CD14-positive monocyte (primary cell): ENCODE data around the gene ZFP91. TPM values are rescaled to one million over a fixed set of nuclear protein-coding genes. Genes with fewer than 3 reads are reported as not detected.

Experiments
- DNase-seq, 3 donors: peaks; one replicate each; pipeline ENCODE4 v3.0.0-alpha.2; 2011 to 2022
- H2AFZ ChIP-seq: 2 replicates; pipeline ENCODE4 v1.6.0; 2012; ENCODE audit warnings: mild to moderate bottlenecking, low read depth, low read length, inconsistent platforms; ENCODE audit not compliant: insufficient read depth, poor library complexity, severe bottlenecking
- H3K27ac ChIP-seq, 2 donors: 1 replicate in 1 of 2; 2 replicates in 1 of 2; pipeline ENCODE4 v1.5.1; 2012 to 2013; ENCODE audit warnings: low read length in 2 of 2, control low read depth in 1 of 2, inconsistent platforms in 1 of 2, low read depth in 1 of 2, mild to moderate bottlenecking in 1 of 2
- H3K27me3 ChIP-seq, 2 donors: one replicate each; pipeline versions ENCODE4 v1.6.0 to v1.6.1; 2011 to 2013; ENCODE audit warnings: low read length in 2 of 2; ENCODE audit not compliant: control insufficient read depth in 2 of 2, insufficient read depth in 2 of 2
- H3K36me3 ChIP-seq, 2 donors: replicated peaks in 1 of 2; 1 replicate in 1 of 2; 2 replicates in 1 of 2; pipeline versions ENCODE4 v1.5.1 to v1.6.1; 2012 to 2013; ENCODE audit warnings: low read length in 2 of 2, control low read depth in 1 of 2, inconsistent platforms in 1 of 2, mild to moderate bottlenecking in 1 of 2; ENCODE audit not compliant: insufficient read depth in 2 of 2, control insufficient read depth in 1 of 2
- H3K4me1 ChIP-seq, 2 donors: 1 replicate in 1 of 2; 2 replicates in 1 of 2; pipeline versions ENCODE4 v1.5.1 to v1.6.1; 2012 to 2013; ENCODE audit warnings: low read length in 2 of 2, control low read depth in 1 of 2, inconsistent platforms in 1 of 2, mild to moderate bottlenecking in 1 of 2, moderate library complexity in 1 of 2; ENCODE audit not compliant: insufficient read depth in 2 of 2, control insufficient read depth in 1 of 2
- H3K4me2 ChIP-seq: replicated peaks from 2 replicates; pipeline ENCODE3; 2012; ENCODE audit warnings: low read length, moderate library complexity, mild to moderate bottlenecking; ENCODE audit not compliant: poor library complexity, severe bottlenecking; ENCODE audit errors: extremely low read depth
- H3K4me3 ChIP-seq, 3 experiments: fragments of 200-600 bp in 1 of 3; sonication (generic) in 1 of 3; replicated peaks in 1 of 3; 1 replicate in 2 of 3; 2 replicates in 1 of 3; pipeline ENCODE4 v1.5.1; 2011 to 2013; ENCODE audit warnings: low read length in 3 of 3, mild to moderate bottlenecking in 3 of 3, control low read depth in 2 of 3, low read depth in 2 of 3, inconsistent platforms in 1 of 3, moderate library complexity in 1 of 3
- H3K79me2 ChIP-seq: 2 replicates; pipeline ENCODE4 v1.6.0; 2012; ENCODE audit warnings: mild to moderate bottlenecking, control low read depth, inconsistent platforms, low read length, moderate library complexity; ENCODE audit not compliant: insufficient read depth
- H3K9ac ChIP-seq: 2 replicates; pipeline ENCODE4 v1.6.0; 2017; ENCODE audit warnings: low read length, mild to moderate bottlenecking; ENCODE audit not compliant: insufficient read depth, poor library complexity, severe bottlenecking
- H3K9me3 ChIP-seq, 2 donors: replicated peaks in 1 of 2; 1 replicate in 1 of 2; 2 replicates in 1 of 2; pipeline versions ENCODE4 v1.5.1 to v1.6.1; 2012 to 2013; ENCODE audit warnings: low read length in 2 of 2, control low read depth in 1 of 2; ENCODE audit not compliant: control insufficient read depth in 1 of 2, insufficient read depth in 1 of 2
- H4K20me1 ChIP-seq: 2 replicates; pipeline ENCODE4 v1.6.0; 2012; ENCODE audit warnings: mild to moderate bottlenecking, low read length, control low read depth, moderate library complexity; ENCODE audit not compliant: insufficient read depth
- H3K27ac Mint-ChIP-seq, 7 donors: one replicate each; pipeline ENCODE4 v1.8.0; 2020; ENCODE audit warnings: mild to moderate bottlenecking in 7 of 7, mixed read lengths in 7 of 7, moderate library complexity in 6 of 7, inconsistent platforms in 2 of 7
- H3K27me3 Mint-ChIP-seq, 3 donors: one replicate each; pipeline ENCODE4 v1.8.0; 2021 to 2022; ENCODE audit warnings: low read depth in 3 of 3, mild to moderate bottlenecking in 3 of 3, mixed read lengths in 3 of 3, moderate library complexity in 3 of 3, inconsistent platforms in 1 of 3
- H3K36me3 Mint-ChIP-seq, 2 donors: one replicate each; pipeline ENCODE4 v1.8.0; 2020; ENCODE audit warnings: mixed read lengths in 2 of 2, inconsistent platforms in 1 of 2, mild to moderate bottlenecking in 1 of 2
- H3K4me1 Mint-ChIP-seq: one replicate; pipeline ENCODE4 v1.8.0; 2020; ENCODE audit warnings: mild to moderate bottlenecking, mixed read lengths
- H3K4me3 Mint-ChIP-seq, 2 donors: one replicate each; pipeline ENCODE4 v1.8.0; 2020; ENCODE audit warnings: mild to moderate bottlenecking in 2 of 2, mixed read lengths in 2 of 2, moderate library complexity in 1 of 2
- H3K9me3 Mint-ChIP-seq, 7 donors: one replicate each; pipeline ENCODE4 v1.8.0; 2020 to 2022; ENCODE audit warnings: mixed read lengths in 7 of 7, mild to moderate bottlenecking in 6 of 7, moderate library complexity in 6 of 7, inconsistent platforms in 2 of 7
- WGBS: methylation state at CpG from one replicate; pipeline ENCODE4 v1.1.5; 2013; ENCODE audit warnings: missing lambda C conversion rate; ENCODE audit not compliant: insufficient coverage; 5-methylcytosine and 5-hydroxymethylcytosine counted together
- intact Hi-C, 2 donors: fragments of 100-400 bp; cut with micrococcal nuclease; formaldehyde crosslinking; loops; one replicate each; pipeline versions ENCODE4 v1.15.0 to v1.15.1; 2023
- polyA plus RNA-seq, 3 donors: library from polyadenylated mRNA; depleted of rRNA in 1 of 3; unstranded in 2 of 3; stranded (reverse) in 1 of 3; fragments of 300-500 nt in 2 of 3; fragments of >200 nt in 1 of 3; fragmentation: Illumina TruSeq in 2 of 3; gene quantifications; 1 replicate in 2 of 3; 2 replicates in 1 of 3; pipeline ENCODE4 v1.2.3, GENCODE V29; 2012 to 2021
- TF ChIP-seq, protein P1 (sequence below): fragments of 200-600 bp; IDR thresholded peaks from one replicate; pipeline ENCODE4 v1.8.0; 2022; ENCODE audit warnings: antibody characterized with exemption, mild to moderate bottlenecking

The ZFP91 gene
- polyA plus RNA-seq, 3 donors: 8.0 to 15.8 (median 8.3) TPM

DNA sequence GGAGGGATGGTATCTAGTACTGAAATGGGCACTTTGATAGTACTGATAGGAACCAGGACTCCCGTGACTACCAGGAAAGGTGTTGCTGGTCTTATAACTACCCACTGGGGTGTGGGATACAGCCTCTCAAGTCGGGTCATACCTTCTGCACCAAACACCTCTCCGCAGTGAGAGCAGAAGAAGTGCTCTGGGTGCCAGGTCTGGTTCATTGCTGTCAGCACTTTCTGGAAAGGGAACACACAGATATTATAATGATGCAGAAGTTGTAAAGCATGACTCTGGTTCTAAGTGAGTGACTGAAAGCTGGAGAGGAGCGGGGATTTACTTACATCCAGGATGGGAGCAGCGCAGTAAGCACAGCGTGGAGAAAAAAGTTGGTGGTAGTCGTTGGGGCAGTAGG lies 29.2 kb upstream of the ZFP91 start:
- intact Hi-C loops: loop anchor here in 1 of 2 donors (10.0 kb wide), 1 partner anchor 65 kb away; no protein-coding TSS in a partner anchor
- no peak overlapping the region for H3K27ac ChIP-seq
- WGBS: 98% methylated on average over 4 of the region's 7 CpGs

DNA sequence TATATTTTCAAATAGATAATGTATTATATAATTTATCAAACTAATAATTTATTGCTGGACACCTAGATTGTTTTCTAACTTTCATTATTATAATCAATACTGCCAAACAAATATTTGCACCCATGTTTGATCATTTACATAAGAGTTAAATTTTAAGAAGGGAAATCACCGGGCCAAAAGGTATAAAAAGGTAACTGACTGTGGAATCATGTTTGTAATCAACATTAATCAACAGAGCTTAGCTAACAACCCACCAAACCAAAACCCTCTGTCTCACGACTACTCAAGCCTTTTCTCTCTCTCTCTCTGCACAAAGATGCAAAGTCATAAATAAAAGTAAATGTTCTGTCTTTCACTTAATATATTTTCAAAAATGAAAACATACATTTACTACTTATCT lies 18.0 kb upstream of the ZFP91 start:
- Histone ChIP-seq H3K4me1 (no peaks in the 10 kb centered on the region), H2AFZ (no peak overlapping the region), H3K36me3 (peaks cover 41 to 84% of the 10 kb centered on the region in 2 donors), H3K9me3 (no peaks in the 10 kb centered on the region), H3K79me2 (peaks cover 72% of the 10 kb centered on the region), H3K4me3 (no peak overlapping the region), H3K9ac (no peak overlapping the region), H3K27ac (no peak overlapping the region), H3K27me3 (no peaks in the 10 kb centered on the region), H3K4me2 (no peak overlapping the region), H4K20me1 (peaks cover 99% of the 10 kb centered on the region)
- Mint-ChIP-seq H3K27me3 (no peaks in the 10 kb centered on the region), H3K4me3 (no peak overlapping the region), H3K36me3 (peaks cover 56 to 69% of the 10 kb centered on the region in 2 donors), H3K27ac (no peak overlapping the region), H3K9me3 (no peaks in the 10 kb centered on the region), H3K4me1 (peaks cover 5% of the 10 kb centered on the region)
- intact Hi-C loops: no loop called here
- no CpG with 5 or more reads among the region's 2 CpGs for whole genome bisulfite sequencing
- TF ChIP-seq, protein P1, sequence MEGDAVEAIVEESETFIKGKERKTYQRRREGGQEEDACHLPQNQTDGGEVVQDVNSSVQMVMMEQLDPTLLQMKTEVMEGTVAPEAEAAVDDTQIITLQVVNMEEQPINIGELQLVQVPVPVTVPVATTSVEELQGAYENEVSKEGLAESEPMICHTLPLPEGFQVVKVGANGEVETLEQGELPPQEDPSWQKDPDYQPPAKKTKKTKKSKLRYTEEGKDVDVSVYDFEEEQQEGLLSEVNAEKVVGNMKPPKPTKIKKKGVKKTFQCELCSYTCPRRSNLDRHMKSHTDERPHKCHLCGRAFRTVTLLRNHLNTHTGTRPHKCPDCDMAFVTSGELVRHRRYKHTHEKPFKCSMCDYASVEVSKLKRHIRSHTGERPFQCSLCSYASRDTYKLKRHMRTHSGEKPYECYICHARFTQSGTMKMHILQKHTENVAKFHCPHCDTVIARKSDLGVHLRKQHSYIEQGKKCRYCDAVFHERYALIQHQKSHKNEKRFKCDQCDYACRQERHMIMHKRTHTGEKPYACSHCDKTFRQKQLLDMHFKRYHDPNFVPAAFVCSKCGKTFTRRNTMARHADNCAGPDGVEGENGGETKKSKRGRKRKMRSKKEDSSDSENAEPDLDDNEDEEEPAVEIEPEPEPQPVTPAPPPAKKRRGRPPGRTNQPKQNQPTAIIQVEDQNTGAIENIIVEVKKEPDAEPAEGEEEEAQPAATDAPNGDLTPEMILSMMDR: no peak
- no peak for DNase-seq

More for the DNA sequence above, 29.2 kb upstream of the ZFP91 start:
- Mint-ChIP-seq H3K27me3 (no peaks in the 10 kb centered on the region), H3K36me3 (peaks cover 95 to 100% of the 10 kb centered on the region in 2 donors), H3K9me3 (peaks cover 0 to 3% (median 0%) of the 10 kb centered on the region in 7 donors), H3K4me1 (no peaks in the 10 kb centered on the region), H3K27ac (no peak overlapping the region), H3K4me3 (no peak overlapping the region)
- peaks cover 100% of the 10 kb centered on the region in 2 donors for H3K36me3 ChIP-seq
- H3K4me3 ChIP-seq: no peak overlapping the region
- H3K4me1 ChIP-seq: no peaks in the 10 kb centered on the region
- H3K9me3 ChIP-seq: no peaks in the 10 kb centered on the region
- TF ChIP-seq, protein P1: no peak
- H3K9ac ChIP-seq: no peak overlapping the region
- H3K27me3 ChIP-seq: no peaks in the 10 kb centered on the region
- H4K20me1 ChIP-seq: peaks cover 62% of the 10 kb centered on the region
- no peak overlapping the region for H3K4me2 ChIP-seq
- H3K79me2 ChIP-seq: no peaks in the 10 kb centered on the region
- DNase-seq: no peak
- no peak overlapping the region for H2AFZ ChIP-seq
